MM.1S (cell line): ENCODE results near the gene SRRM2.

Experiments used
- EZH2 ChIP-seq: fragments of 300-600 bp; sonication (generic); optimal IDR thresholded peaks from 2 replicates; pipeline ENCODE3; 2017; ENCODE audit warnings: low read depth, mild to moderate bottlenecking, antibody characterized with exemption, low read length, mixed read lengths
- EZH2phosphoT487 ChIP-seq: fragments of 300-600 bp; sonication (generic); IDR thresholded peaks from 2 replicates; pipeline ENCODE4 v1.6.1; 2018; ENCODE audit warnings: antibody characterized with exemption, low read length
- TF ChIP-seq, protein P1 (sequence below): fragments of 300-600 bp; sonication (generic); IDR thresholded peaks from 2 replicates; pipeline ENCODE4 v1.5.1; 2016; ENCODE audit warnings: antibody characterized with exemption, low read length, mixed read lengths

DNA sequence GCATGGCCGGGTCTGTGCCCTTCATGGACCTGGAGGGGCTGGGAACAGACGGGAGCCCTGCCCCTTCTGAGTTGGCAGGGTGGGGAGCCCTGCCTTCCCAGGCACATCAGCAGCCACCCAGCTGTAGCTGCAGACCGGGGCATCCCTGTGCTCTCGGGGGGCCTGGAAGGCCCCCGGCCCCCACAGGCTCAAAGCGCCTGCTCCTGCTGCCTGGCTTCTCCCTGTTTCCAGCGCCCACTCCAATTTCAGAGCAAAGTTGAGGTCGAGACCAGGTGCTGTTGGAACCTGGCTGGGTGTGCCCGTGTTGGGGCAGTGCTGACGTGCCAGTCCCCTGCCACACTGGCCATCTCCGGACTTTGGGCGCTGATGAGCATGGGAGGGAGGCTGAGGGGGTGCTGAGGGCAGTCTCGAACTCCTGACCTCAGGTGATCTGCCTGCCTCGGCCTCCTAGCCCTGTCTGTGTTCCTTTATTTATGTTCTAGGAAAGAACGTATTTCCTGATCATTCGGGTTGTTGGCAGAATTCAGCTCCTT is 27.6 kb upstream of the SRRM2 start:
- TF ChIP-seq, protein P1, sequence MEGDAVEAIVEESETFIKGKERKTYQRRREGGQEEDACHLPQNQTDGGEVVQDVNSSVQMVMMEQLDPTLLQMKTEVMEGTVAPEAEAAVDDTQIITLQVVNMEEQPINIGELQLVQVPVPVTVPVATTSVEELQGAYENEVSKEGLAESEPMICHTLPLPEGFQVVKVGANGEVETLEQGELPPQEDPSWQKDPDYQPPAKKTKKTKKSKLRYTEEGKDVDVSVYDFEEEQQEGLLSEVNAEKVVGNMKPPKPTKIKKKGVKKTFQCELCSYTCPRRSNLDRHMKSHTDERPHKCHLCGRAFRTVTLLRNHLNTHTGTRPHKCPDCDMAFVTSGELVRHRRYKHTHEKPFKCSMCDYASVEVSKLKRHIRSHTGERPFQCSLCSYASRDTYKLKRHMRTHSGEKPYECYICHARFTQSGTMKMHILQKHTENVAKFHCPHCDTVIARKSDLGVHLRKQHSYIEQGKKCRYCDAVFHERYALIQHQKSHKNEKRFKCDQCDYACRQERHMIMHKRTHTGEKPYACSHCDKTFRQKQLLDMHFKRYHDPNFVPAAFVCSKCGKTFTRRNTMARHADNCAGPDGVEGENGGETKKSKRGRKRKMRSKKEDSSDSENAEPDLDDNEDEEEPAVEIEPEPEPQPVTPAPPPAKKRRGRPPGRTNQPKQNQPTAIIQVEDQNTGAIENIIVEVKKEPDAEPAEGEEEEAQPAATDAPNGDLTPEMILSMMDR = no peak
- TF ChIP-seq EZH2phosphoT487 (no peak), EZH2 (no peak)
